Effector memory CD4-positive, alpha-beta T cell (primary cell): ENCODE results near the gene ARHGAP28.

ENCODE experiments used
- DNase-seq, 3 donors: peaks; one replicate each; pipeline ENCODE4 v3.0.0-alpha.2; 2020
- H3K27ac ChIP-seq: 2 replicates; pipeline ENCODE4 v1.7.0; 2013; ENCODE audit warnings: mild to moderate bottlenecking, low read length, moderate library complexity; ENCODE audit not compliant: insufficient read depth, poor library complexity, severe bottlenecking
- H3K27me3 ChIP-seq: replicated peaks from 2 replicates; pipeline ENCODE4 v1.7.0; 2013; ENCODE audit warnings: mild to moderate bottlenecking, low read length; ENCODE audit not compliant: insufficient read depth, control insufficient read depth, poor library complexity, severe bottlenecking
- H3K36me3 ChIP-seq: 2 replicates; pipeline ENCODE4 v1.7.0; 2013; ENCODE audit warnings: mild to moderate bottlenecking, low read length, moderate library complexity; ENCODE audit not compliant: control insufficient read depth, insufficient read depth
- H3K4me1 ChIP-seq: 2 replicates; pipeline ENCODE4 v1.7.0; 2013; ENCODE audit warnings: low read length, mild to moderate bottlenecking; ENCODE audit not compliant: control insufficient read depth, insufficient read depth, poor library complexity, severe bottlenecking
- H3K4me3 ChIP-seq: 2 replicates; pipeline ENCODE4 v1.7.0; 2013; ENCODE audit warnings: low read length, low read depth, mild to moderate bottlenecking; ENCODE audit not compliant: insufficient read depth, poor library complexity, severe bottlenecking
- H3K9me3 ChIP-seq: 2 replicates; pipeline ENCODE4 v1.7.0; 2013; ENCODE audit warnings: mild to moderate bottlenecking, low read length, moderate library complexity; ENCODE audit not compliant: control insufficient read depth

The ARHGAP28 gene

DNA sequence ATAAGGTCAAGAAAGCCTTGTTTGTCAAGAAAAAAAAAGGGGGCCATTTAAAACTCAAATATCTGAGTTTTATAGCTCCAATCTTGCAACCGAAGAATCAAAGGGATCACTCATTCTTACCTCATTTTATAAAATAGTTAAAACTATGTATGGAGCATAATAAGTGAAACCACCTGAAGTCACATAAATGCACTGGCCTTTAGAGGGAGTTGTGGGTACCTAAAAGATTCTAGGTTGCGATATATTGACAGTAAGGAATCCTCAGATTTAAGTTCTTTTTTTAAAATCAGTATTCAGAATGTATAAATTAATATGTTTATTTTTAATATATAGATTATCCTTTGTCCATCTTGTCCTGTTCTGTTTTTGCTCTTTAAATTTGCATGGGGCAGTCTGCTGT lies 3.4 kb downstream of the ARHGAP28 start:
- Histone ChIP-seq H3K36me3 (no peaks in the 10 kb centered on the region), H3K27me3 (no peaks in the 10 kb centered on the region), H3K4me3 (no peak overlapping the region)

GRCh38 chr18:6733758-6734157 lies 4.2 kb downstream of the ARHGAP28 start:
- Histone ChIP-seq H3K9me3 (no peaks in the 10 kb centered on the region), H3K4me1 (no peaks in the 10 kb centered on the region), H3K4me3 (no peak overlapping the region), H3K27me3 (no peaks in the 10 kb centered on the region), H3K36me3 (no peaks in the 10 kb centered on the region), H3K27ac (no peak overlapping the region)
- no peak for DNase-seq

More for the DNA sequence above, 3.4 kb downstream of the ARHGAP28 start:
- DNase-seq = no peak
- Histone ChIP-seq H3K27ac (no peak overlapping the region), H3K4me1 (no peaks in the 10 kb centered on the region), H3K9me3 (no peaks in the 10 kb centered on the region)

DNA sequence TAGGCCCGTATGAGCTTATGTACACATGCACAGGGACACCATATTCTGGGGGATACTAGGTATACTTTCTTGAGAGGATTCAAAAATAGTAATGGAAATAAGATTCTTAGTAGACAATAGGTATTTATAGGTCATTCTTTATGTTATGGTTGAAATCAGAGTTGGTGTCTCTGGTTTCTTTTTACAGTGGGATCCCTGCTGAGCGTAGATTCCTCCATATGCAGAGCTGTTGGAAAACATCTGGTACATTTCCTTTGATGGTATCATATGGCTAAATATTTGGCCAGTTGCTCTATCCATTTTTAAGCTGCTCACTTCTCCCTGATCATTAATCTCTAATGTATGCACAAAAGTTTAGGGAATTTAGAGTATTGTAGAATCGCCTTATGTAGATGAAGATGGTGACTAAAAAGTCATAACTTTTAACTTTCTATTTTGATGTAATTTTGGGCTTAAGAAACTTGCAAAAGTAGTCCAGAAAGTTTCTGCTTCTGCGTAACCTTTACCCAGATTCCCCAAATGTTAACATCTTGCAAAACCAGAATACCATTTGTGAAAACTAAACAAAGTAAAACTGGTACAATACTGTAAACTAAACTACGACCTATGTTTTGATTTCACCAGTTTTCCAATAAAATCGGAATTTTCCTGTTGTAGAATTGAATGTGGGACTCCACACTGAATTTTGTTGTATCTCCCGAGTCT lies 5.4 kb downstream of the ARHGAP28 start:
- no peaks in the 10 kb centered on the region for H3K36me3 ChIP-seq
- no peak overlapping the region for H3K4me3 ChIP-seq
- no peak for DNase-seq
- no peaks in the 10 kb centered on the region for H3K27me3 ChIP-seq
- no peaks in the 10 kb centered on the region for H3K9me3 ChIP-seq
- no peaks in the 10 kb centered on the region for H3K4me1 ChIP-seq
- no peak overlapping the region for H3K27ac ChIP-seq

DNA sequence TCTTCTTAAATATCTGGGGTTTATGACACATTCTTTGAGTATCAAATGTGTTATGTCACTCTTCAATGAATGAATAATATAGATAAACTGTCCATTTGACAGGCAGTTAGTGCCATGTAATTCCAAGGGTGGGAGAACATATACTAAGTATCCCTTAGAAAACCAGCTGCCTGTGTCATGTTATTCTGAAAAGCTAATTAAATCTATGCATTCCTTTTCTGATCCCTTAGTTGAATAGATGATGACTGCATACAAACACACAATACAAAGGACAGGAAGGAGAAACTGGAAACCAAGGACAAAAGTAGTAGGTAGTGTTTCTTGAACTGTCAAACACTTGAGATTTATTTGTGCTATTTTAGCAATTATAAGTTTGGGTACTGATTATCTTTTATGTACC lies 8.3 kb downstream of the ARHGAP28 start:
- no peak overlapping the region for H3K4me3 ChIP-seq
- DNase-seq = no peak
- no peaks in the 10 kb centered on the region for H3K9me3 ChIP-seq
- H3K27me3 ChIP-seq = no peaks in the 10 kb centered on the region
- H3K27ac ChIP-seq = no peak overlapping the region
- no peaks in the 10 kb centered on the region for H3K4me1 ChIP-seq
- no peaks in the 10 kb centered on the region for H3K36me3 ChIP-seq

DNA sequence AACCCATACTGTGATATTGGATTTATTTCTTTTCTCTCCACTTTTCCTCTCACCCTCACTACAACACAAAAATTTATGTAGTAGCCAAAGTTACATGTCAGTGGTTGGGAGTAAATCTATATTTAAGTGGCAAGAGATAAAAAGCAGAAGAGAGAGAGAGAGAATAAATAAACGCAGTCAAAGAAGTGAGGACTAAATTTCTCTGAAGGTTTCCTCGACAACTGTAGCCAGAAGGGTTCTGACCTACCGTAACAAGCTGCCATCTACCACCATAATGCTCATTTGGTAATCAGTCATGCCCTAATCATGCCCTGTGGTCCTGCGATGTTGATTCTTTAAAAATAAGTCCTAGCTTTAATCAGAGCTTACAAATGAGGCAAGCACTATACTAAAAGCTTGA lies 9.1 kb downstream of the ARHGAP28 start:
- Histone ChIP-seq H3K27me3 (no peaks in the 10 kb centered on the region), H3K9me3 (no peaks in the 10 kb centered on the region), H3K4me1 (no peaks in the 10 kb centered on the region), H3K4me3 (no peak overlapping the region), H3K36me3 (no peaks in the 10 kb centered on the region), H3K27ac (no peak overlapping the region)
- DNase-seq = no peak

- H3K9me3 ChIP-seq = no peaks in the 10 kb centered on the region
- H3K4me1 ChIP-seq = no peaks in the 10 kb centered on the region
- DNase-seq = no peak
- H3K4me3 ChIP-seq = no peak overlapping the region
- H3K27ac ChIP-seq = no peak overlapping the region
- H3K36me3 ChIP-seq = no peaks in the 10 kb centered on the region
- no peaks in the 10 kb centered on the region for H3K27me3 ChIP-seq
These were observed 11.7 kb downstream of the ARHGAP28 start for GRCh38 chr18:6741232-6741663.

- Histone ChIP-seq H3K9me3 (no peaks in the 10 kb centered on the region), H3K27me3 (no peaks in the 10 kb centered on the region), H3K27ac (no peak overlapping the region), H3K4me1 (no peaks in the 10 kb centered on the region), H3K36me3 (no peaks in the 10 kb centered on the region), H3K4me3 (no peak overlapping the region)
- no peak for DNase-seq
These were observed 12.3 kb downstream of the ARHGAP28 start for GRCh38 chr18:6741786-6742185.

DNA sequence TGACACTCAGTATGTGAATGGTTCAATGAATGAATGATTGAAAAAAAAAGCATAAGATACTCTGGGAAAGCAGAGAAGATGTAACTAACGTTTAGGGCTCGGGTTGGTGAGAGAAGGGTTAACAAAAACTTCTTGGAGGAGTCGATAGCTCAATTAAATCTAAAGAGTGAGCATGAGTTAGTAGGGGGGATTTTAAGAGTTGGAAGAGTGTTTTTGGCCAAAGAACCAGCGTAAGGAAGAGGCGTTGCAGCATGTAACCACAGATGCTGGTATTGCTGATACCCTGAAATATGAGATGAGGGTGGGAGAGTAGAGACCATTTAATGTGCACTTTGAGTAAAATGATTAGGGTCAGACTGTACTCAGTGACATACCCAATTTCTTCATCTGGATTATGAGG lies 14.5 kb downstream of the ARHGAP28 start:
- no peak overlapping the region for H3K27ac ChIP-seq
- DNase-seq = no peak
- no peaks in the 10 kb centered on the region for H3K9me3 ChIP-seq
- no peaks in the 10 kb centered on the region for H3K27me3 ChIP-seq
- no peaks in the 10 kb centered on the region for H3K4me1 ChIP-seq
- no peaks in the 10 kb centered on the region for H3K36me3 ChIP-seq
- H3K4me3 ChIP-seq = no peak overlapping the region

DNA sequence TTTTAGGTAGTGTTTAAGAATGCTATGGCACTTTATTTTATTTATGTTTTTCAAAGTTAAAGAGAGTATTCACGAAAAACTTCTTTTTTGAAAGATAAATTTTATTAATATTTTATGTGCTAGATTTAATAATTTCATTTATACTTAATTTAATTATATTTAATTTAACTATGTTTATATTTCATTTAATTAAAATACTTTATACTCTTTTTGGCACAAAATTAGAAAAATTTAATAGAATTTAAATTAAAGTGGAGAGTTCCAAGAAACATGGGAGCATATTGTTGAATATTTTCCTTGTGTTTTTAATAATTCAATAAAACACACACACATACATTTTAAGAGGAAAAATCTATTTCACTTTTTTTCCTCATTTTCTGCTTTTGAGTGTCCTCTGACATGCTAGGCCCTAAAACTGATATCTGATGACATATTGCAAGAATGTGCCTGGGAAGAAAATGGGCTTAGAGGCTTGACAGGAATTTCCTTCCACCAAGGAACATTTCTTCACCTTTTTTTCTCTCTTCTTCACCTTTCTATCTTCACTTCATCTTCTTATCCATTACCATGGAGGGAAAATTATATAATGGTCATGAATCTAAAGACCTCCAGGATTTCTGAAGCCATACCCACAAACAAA lies 15.4 kb downstream of the ARHGAP28 start:
- Histone ChIP-seq H3K36me3 (no peaks in the 10 kb centered on the region), H3K9me3 (no peaks in the 10 kb centered on the region), H3K27me3 (no peaks in the 10 kb centered on the region), H3K4me3 (no peak overlapping the region), H3K27ac (no peak overlapping the region), H3K4me1 (no peaks in the 10 kb centered on the region)
- DNase-seq = no peak

DNA sequence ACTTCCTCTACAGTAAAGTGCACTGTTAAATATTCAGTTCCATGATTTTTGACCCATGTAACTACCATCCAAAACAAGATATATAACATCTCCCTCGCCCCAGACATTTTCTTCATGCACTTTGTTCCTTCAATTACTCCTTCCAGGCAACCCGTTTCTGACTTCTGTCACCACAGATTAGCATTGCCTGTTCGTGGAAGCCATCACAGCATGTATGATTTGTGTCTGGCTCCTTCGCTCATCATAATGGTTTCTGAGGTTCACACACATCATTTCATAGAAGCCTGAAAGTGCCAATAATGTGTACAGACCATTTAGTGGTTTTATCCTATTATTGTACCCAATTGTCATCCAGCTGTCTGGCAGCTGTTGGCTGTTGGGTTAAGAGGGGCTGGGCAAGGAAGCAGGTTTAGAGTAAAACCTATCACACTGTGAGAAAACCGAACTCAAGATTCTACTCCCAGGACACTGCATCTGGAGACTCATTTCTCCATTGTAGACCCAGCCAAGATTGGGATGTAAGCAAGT lies 16.1 kb downstream of the ARHGAP28 start:
- H3K27ac ChIP-seq = no peak overlapping the region
- no peak overlapping the region for H3K4me3 ChIP-seq
- H3K36me3 ChIP-seq = no peaks in the 10 kb centered on the region

More for the DNA sequence above, 16.1 kb downstream of the ARHGAP28 start:
- DNase-seq = no peak
- Histone ChIP-seq H3K9me3 (no peaks in the 10 kb centered on the region), H3K27me3 (no peaks in the 10 kb centered on the region), H3K4me1 (no peaks in the 10 kb centered on the region)
